Measurements from ENCODE around the gene HIGD1B.

GRCh38 chr17:44871556-44871955 lies 23.9 kb downstream of the HIGD1B start:
- TF ChIP-seq GABPA (IDR thresholded peaks at IDR 0.05; ENCODE audit: low read depth, low read length) (no peak), GABPA (CRISPR knock-in tag; IDR thresholded peaks at IDR 0.05; ENCODE audit: low read depth) (no peak), ZBTB7A (CRISPR knock-in tag; IDR thresholded peaks at IDR 0.05) (no peak), ZBTB21 (CRISPR knock-in tag; IDR thresholded peaks at IDR 0.05) (no peak), SRSF1 (optimal IDR thresholded peaks at IDR 0.05; ENCODE audit: low read depth, low read length) (no peak), ZC3H13 (CRISPR knock-in tag; IDR thresholded peaks at IDR 0.05) (no peak), FOXJ3 (CRISPR knock-in tag; IDR thresholded peaks at IDR 0.05; ENCODE audit: borderline replicate concordance) (no peak), POLR2A (IDR thresholded peaks at IDR 0.05; ENCODE audit: insufficient read depth in 1 of 2, low read depth in 2 of 2, low read length in 2 of 2) (no peak), ZNF124 (CRISPR knock-in tag; IDR thresholded peaks at IDR 0.05) (no peak), CREB1 (IDR thresholded peaks at IDR 0.05) (no peak), CREB1 (CRISPR knock-in tag; IDR thresholded peaks at IDR 0.05) (no peak), NR3C1 (CRISPR knock-in tag; IDR thresholded peaks at IDR 0.05) (no peak), XRCC5 (optimal IDR thresholded peaks at IDR 0.05; ENCODE audit: low read length) (no peak), FOXM1 (CRISPR knock-in tag; IDR thresholded peaks at IDR 0.05) (no peak)

Measured in HepG2 (cell line).